ELF-1 (cell line): ENCODE measurements around the gene DNAJC3.
"Not testable (repeated sequence)": the region's sequence is repeated elsewhere in the genome, so short reads cannot be mapped to it uniquely, and the experiment has no call there.

Experiments used
- DNase-seq: peaks from one replicate; pipeline ENCODE4 v3.0.0-alpha.2; 2016; ENCODE audit warnings: low read depth, low spot score

Gene DNAJC3

DNA sequence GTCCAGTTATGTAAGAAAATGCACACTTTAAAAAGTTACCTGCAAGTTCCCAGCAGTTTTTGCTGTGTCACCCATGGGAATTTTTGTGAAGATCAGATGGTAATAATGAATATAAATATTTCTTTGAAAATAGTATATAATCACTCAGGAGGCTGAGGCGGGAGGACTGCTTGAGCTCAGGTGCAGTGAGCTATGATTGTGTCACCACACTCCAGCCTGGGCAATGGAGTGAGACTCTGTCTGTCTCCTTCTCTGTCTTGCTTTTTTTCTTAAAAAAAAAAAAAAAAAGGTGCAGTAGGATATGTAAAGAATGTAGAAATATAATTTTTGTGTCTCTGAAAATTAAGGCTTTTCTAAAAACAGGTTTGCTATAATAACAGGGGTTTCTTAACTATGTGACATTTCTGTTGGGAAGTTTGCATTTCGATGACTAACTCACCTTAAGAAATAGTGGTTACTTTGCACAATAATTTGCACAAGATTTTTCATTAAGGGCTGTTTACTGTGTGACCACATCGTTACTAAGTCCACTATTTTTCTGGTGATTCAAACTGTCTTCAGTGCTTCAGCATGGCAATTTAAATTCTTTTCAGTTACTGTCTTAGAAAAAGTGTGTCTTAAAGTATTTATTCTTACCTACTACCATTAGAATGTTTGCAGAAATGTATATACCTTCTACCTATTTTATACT lies 37.3 kb downstream of the DNAJC3 start:
- no peak for DNase-seq

DNA sequence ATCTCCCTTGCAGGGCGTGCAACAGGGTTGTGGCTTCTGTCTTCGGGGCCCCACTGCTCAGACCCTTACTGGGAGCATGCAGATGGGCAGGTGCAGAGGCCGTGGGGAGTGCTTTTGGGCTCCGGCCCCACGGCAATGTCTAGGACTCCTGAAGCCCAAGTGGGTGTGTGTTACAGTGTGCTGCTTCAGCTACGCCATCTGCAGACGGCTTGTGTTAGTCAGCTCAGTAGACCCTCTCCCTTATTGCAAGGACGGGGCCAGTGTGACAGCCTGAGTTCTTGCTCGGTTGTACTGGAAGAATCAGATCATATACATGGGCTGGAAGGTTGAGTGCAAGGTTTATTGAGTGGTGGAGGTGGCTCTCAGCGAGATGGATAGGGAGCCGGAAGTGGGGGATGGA lies 39.3 kb downstream of the DNAJC3 start:
- no peak for DNase-seq

DNA sequence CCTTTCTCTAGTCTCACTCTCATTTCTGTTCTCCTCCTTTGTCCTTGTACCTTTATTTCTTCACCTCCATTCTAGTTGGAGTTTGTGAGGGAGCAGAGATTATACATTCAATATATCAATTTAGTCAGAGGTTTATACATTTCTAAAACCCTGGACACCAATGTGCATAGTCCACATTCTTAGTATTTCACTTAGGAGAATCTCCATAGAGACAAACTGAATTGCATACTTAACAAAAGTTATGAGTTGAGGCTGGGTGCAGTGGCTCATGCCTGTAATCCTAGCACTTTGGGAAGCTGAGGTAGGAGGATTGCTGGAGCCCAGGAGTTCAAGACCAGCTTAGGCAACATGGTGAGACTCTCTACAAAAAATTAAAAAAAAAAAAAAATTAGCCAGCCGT lies 45.3 kb downstream of the DNAJC3 start:
- no peak for DNase-seq

DNA sequence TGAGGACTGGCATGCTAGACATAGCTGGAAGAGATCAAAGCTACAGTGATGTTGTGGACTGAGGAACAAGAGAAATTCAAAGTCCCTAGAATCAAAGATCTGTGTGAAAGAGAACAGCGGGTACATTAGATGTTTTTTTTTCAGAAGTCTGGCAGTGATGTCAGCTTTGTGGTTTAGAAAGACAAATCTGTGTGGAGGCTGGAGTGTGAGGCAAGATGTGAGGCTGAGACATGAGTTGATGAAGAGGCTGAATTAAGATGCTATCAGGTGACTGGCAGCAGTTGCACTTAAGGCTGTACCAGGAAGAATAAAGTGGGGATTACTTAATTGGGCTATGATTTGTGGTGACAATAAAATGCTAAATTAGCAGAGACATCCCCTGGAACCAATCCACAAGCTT lies 46.5 kb downstream of the DNAJC3 start:
- DNase-seq, result no peak

DNA sequence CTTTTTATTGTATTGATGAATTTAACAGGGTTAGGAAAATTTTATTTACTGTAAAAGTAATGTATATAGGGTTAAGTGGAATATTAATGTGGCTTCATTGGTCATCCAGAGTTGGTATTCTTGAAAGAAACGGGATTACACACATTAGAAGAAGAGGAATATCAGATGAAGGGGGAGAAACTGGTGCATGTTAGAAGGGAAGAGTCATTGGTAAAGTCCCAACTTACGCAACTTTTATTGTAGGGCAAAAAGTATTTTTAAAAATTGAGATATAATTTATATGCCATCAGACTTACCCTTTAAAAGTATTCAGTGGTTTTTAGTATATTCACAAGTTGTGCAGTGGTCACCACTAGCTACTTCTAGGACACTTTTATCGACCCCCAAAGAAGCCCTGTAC lies 47.3 kb downstream of the DNAJC3 start:
- no peak for DNase-seq

DNA sequence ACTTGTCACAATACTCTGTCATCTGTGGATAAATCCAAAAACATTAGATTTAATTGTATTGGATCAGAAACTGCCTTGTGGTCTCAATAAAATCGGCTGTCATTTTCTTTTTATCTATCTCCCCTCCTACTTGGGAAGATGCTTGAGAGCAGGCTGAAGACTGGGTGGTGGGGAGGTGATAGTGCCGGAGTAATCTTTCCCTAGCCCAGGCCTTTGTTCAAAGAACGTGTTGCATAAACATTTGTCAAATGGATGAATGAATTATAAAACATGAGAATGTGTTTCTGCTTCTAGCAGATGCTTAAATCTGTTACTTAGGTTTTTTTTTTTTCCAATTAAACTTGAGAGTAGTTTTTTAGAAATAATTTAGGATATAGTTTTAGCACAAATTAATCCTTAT lies 49.9 kb downstream of the DNAJC3 start:
- no peak for DNase-seq

DNA sequence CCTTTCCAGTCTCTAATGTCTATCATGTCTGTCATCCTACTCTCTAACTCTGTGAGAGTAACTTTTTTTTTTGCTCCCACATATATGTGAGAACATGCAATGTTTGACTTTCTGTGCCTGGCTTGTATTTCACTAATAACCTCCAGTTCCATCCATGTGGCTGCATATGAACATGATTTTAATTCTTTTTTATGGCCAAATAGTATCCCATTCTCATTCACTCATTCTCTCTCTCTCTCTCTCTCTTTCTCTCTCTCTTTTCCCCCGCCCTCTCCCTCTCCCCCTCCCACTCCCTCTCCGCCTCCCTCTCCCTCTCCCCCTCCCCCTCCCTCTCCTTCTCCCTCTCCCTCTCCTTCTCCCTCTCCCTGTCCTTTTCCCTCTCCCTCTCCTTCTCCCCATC lies 52.0 kb downstream of the DNAJC3 start:
- no peak for DNase-seq

DNA sequence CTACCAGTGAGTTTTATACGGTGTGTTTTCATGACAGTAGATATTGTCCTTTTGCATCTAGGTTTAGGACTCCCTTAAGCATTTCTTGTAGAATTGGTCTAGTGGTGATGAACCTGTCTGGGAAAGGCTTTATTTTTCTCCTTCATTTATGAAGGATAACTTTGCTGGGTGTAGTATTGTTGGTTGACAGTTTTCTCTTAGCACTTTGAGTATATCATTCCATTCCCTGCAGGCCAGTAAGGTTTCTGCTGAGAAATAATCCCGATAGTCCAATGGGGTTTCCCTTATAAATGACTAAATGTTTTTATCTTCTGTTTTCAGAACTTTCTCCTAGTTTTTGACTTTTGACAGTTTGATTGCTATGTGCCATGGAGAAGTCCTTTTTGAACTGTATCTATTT lies 57.2 kb downstream of the DNAJC3 start:
- DNase-seq, result no peak

DNA sequence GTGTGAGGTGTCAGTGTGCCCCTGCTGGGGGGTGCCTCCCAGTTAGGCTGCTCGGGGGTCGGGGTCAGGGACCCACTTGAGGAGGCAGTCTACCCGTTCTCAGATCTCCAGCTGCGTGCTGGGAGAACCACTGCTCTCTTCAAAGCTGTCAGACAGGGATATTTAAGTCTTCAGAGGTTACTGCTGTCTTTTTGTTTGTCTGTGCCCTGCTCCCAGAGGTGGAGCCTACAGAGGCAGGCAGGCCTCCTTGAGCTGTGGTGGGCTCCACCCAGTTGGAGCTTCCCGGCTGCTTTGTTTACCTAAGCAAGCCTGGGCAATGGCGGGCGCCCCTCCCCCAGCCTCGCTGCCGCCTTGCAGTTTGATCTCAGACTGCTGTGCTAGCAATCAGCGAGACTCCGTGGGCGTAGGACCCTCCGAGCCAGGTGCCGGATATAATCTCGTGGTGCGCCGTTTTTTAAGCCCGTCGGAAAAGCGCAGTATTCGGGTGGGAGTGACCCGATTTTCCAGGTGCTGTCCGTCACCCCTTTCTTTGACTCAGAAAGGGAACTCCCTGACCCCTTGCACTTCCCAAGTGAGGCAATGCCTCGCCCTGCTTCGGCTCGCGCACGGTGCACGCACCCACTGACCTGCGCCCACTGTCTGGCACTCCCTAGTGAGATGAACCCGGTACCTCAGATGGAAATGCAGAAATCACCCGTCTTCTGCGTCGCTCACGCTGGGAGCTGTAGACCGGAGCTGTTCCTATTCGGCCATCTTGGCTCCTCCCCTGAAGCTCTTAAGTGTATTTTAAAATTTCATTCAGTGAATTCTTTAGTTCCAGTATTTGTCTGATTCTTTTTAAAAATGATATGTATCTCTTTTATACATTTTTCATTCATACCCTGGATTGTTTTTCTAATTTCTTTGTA lies 63.4 kb downstream of the DNAJC3 start:
- DNase-seq, result not testable (repeated sequence)

DNA sequence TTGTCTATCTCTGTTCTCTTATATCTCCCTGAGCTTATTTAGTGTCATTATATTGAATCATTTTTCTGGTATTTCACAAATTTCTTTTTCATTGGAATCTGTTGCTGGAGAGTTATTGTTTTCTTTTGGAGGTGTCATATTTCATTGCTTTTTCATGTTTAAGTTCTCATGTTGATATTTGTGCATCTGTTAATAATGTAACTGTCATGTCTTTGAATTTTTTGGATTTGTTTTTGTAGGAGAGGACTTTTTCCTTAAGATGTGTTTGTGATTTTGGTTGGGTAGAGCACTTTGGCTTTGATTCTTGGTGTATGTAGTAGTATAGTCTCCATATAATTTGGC lies 64.0 kb downstream of the DNAJC3 start:
- DNase-seq, result no peak

DNA sequence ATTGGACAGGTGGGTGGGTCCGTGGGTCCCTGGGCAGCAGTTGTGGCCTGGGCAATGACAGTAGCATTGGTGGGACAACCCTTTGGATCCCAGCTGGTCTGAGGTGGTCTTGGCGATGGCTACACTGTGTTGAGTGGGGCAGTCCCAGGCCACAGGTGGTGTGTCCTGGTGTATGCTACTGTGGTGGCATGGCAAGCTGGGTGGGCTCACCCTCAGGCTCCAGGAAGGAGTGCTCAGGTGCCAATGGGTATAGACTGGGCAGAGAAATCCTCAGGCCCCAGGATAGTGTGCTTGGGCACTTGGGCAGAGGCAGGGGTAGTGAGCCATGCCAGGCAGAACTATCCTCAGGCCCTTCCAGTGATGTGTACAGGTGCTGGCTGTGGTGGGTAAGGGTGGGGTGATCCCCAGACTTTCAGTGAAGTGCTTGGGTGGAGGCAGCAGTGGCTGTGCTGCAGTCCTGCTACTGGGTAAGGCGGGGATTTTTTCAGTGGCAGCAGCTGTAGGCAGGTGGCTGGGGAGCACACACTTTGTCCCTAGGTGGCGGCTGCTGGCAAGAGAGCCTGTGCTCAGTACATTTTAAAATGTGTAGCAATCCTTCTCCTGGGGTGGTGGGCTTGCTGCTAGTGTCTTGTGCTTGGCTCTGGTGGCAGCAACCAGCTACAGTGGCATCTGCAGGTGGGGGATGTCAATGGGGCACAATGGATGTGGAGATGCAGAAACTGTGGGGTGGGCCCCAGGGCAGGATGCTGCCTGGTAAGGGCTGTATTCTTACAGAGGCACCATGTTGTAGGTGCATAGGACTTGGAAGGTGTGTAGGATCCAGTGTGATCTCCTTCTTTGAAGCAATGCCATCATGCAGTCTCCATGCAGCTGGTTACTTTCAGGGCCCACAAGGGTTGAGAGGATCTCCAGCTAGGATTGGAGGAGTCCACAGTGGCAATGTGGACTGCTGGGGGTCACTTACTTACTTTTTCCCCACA lies 64.9 kb downstream of the DNAJC3 start:
- no peak for DNase-seq

DNA sequence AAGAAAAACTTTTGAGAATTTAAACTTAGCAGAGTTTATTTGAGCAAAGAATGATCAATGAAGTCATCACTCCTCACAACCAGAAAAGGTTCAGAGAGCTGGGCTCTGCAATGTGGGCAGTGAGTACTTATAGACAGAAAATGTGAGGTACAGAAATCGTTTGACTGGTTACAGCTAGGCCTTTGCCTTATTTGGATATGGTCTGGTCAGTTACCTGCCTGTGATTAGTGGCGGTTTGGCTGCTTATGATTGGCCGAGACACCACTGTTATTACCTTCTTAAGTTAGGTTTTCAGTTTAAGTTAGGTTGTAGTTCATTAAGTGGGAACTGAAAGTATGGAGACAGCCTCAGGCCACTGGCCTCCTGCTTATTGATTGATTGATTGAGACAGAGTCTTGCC lies 66.3 kb downstream of the DNAJC3 start:
- DNase-seq, result no peak

DNA sequence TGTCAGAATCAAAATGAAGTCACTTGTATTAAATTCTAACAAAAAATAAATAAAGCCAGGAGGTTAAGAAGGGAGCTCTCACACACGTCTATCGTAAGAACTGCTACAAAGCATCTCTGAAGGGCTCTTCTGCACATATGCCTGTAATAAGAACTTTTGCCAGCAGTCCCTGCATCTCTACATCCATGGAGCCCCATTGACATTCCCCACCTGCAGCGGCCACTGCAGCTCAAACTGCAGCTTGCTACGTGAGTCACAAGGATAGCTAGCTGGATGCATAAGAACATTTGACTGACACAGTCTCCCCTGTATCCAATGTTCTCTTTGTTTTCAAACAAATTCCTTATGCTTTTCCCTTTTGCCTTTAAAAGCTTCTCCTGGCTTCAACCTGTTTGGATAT lies 68.3 kb downstream of the DNAJC3 start:
- no peak for DNase-seq

DNA sequence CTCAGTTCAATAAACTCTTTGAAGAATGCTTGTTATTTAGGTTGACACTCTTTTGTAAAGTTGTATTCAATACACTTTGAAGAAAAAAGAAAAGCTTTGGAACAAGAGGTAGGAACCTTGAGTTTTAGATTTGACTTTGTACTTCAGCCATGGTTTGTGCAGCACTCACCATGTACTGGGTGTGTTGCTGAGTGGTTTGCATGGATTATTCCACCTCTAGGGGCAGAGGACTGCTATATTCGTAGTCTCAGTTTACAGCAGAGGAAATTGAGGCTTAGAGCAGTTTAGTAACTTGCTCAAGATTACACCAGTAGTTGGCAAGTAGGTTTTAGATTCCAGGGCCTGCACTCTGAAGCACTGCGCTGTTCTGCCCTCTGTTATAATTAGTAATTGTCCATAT lies 68.8 kb downstream of the DNAJC3 start:
- DNase-seq, result no peak

DNA sequence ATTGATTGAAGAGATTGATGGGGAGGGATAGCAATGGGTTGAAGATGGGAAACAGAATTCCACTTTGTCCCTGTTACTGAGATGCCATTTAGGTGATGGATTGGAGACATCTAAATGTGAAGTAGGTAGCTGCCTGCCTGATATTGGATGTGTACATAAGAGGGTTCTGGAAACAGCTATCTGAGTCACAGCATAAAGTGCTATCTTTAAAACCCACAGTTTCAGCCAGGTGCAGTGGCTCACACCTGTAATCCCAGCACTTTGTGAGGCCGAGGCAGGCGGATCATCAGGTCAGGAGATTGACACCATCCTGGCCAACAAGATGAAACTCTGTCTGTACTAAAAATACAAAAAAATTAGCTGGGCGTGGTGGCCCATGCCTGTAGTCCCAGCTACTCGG lies 72.6 kb downstream of the DNAJC3 start:
- DNase-seq, result no peak

DNA sequence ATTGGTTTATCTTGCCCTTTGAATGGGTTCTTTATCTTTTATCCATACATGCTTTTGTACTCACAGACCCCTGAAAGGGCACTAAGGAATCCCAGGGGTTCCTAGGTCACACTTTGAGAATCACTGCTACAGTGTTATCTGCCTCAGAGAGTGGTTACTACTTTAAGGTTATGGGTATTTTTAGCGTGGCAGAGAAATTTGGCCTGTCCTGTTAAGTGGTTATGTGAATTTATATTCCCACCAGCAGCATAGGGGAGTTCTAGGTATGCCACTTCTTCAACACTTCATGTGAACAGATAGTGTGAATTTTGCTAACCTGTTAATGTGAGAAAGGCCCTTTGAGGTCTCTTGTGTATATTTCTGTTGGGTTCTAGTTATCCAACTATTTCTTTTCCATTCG lies 75.7 kb downstream of the DNAJC3 start:
- DNase-seq, result no peak

DNA sequence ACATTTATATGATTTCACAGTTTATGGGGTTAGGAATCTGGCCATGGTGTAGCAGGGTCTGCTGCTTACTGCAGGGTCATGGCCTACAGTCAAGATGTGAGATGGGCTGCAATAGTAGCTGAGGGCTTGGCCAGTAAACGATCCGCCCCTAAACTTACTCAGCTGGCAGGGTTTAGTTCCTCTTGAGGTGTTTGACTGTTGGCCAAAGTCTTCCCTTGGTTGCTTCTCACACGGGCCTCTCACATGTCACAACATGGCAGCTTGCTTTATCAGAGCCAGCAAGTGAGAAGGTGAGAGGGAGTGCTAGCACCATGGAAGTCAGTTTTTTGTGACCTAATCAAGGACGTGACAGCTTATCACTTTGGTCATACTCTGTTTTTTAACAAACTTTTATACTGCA lies 77.1 kb downstream of the DNAJC3 start:
- no peak for DNase-seq

DNA sequence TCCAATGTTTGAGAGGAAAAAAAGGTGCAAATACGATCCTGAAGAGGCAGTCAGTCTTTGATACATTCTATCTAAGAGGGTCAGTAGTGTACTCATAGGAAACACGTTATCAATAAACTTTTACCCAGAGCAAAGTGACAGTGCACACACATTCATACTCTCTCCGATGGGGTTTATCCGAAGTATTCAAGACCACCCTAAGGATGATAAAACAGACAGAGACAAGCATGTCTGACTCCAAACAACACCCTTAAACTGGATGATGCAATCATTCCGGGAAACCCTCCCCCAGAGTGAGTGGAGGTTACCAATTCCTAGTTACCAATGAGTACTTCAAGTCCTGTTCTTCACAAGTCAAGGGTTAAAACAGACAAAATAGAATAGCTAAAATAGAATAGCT lies 79.1 kb downstream of the DNAJC3 start:
- DNase-seq, result no peak

DNA sequence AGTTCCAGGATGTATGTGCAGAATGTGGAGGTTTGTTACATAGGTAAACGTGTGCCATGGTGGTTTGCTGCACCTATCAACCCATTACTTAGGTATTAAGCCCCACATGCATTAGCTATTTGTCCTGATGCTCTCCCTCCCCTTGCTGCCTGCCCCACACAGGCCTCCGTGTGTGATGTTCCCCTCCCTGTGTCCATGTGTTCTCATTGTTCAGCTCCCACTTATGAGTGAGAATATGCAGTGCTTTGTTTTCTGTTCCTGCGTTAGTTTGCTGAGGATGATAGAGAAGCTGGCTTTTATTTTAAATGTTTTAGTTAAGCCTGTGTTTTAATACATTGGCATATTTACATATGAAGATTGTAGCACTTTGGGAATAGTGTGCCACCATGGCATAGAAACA lies 85.7 kb downstream of the DNAJC3 start:
- not testable (repeated sequence) for DNase-seq

DNA sequence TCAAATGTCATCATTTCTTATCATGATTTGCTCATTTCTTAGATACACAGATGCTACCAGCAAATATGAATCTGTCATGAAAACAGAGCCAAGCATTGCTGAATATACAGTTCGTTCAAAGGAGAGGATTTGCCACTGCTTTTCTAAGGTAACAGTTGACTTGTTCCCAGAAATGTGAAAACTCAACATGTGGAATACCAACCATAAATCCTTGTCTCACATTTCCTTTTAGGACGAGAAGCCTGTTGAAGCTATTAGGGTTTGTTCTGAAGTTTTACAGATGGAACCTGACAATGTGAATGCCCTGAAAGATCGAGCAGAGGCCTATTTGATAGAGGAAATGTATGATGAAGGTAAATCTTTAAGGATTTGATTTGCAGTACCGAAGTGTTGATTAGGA lies 86.7 kb downstream of the DNAJC3 start:
- DNase-seq, result no peak

DNA sequence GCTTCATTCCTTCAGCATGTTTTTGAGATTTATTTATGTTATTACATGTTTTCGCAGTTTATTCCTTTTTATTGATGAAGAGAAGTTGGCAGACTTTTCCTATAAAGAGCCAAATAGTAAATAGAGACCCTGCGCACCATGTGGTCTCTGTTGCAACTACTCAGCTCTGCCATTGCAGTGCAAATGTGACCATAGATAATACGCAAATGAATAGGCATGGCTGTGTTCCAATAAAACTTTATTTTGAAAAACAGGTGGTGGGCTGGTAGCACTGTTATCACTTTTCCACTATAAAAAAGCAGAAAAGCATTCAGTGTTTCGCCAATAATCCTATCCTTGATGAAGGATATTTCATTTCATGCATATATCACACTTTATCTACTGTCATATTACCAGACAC lies 95.0 kb downstream of the DNAJC3 start:
- no peak for DNase-seq

DNA sequence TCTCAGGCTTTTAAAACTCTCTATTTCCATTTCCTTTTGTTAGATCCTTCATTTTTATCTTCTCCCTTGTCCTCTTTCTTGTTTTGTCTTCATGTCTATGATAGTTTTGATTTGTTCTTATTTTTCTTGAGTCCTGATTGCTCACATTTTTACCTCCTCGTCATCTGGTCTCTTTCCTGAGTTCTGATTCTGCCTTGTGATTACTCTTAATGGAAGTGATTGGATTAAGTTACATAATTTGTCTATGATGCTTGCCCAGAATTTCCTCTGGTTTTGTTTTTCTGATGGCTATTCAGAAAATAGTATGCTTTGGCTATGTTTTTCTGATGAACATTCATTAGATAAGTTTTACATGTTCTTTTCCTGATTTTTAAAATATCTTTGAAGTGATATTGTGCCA lies 102.6 kb downstream of the DNAJC3 start:
- DNase-seq, result no peak
